HEK293T (cell line): ENCODE data around the gene CA5A.

Source experiments
- NFRKB ChIP-seq: fragments of 450-650 bp; IDR thresholded peaks from 2 replicates; pipeline ENCODE4 v1.6.1; 2016; ENCODE audit warnings: mild to moderate bottlenecking, moderate library complexity
- SP1 ChIP-seq: fragments of 450-650 bp; IDR thresholded peaks from 2 replicates; pipeline ENCODE4 v1.6.1; 2017

DNA sequence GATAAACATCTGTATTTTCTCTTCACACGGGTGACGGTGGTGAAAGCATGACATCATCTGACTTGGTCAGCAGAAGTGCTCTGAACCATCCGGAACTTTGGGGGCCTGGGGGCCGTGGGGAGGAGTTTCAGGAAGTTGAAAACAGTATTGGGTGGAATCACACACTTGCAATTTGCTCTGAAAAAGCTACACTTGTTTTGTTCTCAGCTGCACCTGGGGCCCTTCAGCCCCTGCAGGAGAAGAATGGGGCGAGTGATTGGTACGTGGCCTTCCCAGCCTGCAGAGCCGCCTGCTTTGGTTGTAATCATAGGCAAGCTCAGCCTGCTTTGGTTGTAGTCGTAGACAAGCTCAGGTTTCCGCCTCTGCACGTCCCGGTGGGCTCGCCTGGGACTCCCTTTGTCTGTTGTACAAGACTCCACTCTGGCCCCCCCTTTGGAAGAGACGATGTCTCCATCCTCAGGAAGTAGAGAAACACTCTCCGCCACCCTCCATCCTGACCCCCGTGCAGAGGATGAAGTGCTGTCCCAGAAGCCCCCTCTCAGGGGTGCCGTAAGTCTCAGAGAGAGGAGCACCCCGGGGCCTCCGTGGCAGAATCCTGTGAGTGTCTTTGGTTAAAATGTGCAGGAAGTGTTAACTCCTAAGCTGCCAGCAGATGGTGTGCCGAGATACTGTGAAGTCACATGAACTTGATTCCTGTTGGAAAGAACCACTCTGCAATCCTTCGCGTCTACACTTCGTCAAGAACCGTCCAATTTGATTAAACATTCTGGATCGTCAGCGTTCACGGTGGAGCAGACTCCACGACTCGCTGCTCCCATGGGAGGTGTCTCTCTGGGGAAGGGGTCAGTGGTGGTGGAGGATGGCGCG lies 20.3 kb upstream of the CA5A start:
- TF ChIP-seq SP1, result no peak
- TF ChIP-seq NFRKB, result no peak
